ENCODE measurements around the gene CFH.
"Not testable (repeated sequence)": the region's sequence is repeated elsewhere in the genome, so short reads cannot be mapped to it uniquely, and the experiment has no call there.

The CFH gene

GRCh38 chr1:196651637-196652215 lies at the start of gene CFH:
Gene CFH, plus strand, starts transcription at chr1:196652043. Its CDS starts 75 bp downstream, at chr1:196652118.
- DNase-seq (ENCODE audit: low read depth): peak; percentile 89

- DNase-seq (ENCODE audit: low read depth): no peak
Measured at GRCh38 chr1:196603651-196604050, 48.2 kb upstream of the CFH start.

- peak; percentile 2 for DNase-seq (ENCODE audit: low read depth)
Measured at GRCh38 chr1:196607981-196608380, 43.9 kb upstream of the CFH start.

- DNase-seq (ENCODE audit: low read depth): peak; percentile 46
Measured at GRCh38 chr1:196608390-196609369, 43.2 kb upstream of the CFH start, which contains the start of gene KCNT2. Gene KCNT2, minus strand, starts transcription at chr1:196608440. Its CDS starts 131 bp downstream, at chr1:196608309.

GRCh38 chr1:196609370-196609737 lies 42.5 kb upstream of the CFH start:
- no peak for DNase-seq (ENCODE audit: low read depth)

GRCh38 chr1:196611873-196612272 lies 40.0 kb upstream of the CFH start:
- no peak for DNase-seq (ENCODE audit: low read depth)

GRCh38 chr1:196619721-196620120 lies 32.1 kb upstream of the CFH start:
- no peak for DNase-seq (ENCODE audit: low read depth)

- no peak for DNase-seq (ENCODE audit: low read depth)
Measured at GRCh38 chr1:196623079-196623478, 28.8 kb upstream of the CFH start.

- DNase-seq (ENCODE audit: low read depth): no peak
Measured at GRCh38 chr1:196628838-196629237, 23.0 kb upstream of the CFH start.

GRCh38 chr1:196637606-196638005 lies 14.2 kb upstream of the CFH start:
- DNase-seq (ENCODE audit: low read depth): no peak

GRCh38 chr1:196638466-196638865 lies 13.4 kb upstream of the CFH start:
- no peak for DNase-seq (ENCODE audit: low read depth)

- not testable (repeated sequence) for DNase-seq (ENCODE audit: low read depth)
Measured at GRCh38 chr1:196639291-196639690, 12.6 kb upstream of the CFH start.

GRCh38 chr1:196640976-196641375 lies 10.9 kb upstream of the CFH start:
- no peak for DNase-seq (ENCODE audit: low read depth)

GRCh38 chr1:196649990-196650389 lies 1.9 kb upstream of the CFH start:
- no peak for DNase-seq (ENCODE audit: low read depth)

- no peak for DNase-seq (ENCODE audit: low read depth)
Measured at GRCh38 chr1:196650403-196650802, 1.4 kb upstream of the CFH start.

GRCh38 chr1:196651079-196651478 lies 764 bp upstream of the CFH start:
- no peak for DNase-seq (ENCODE audit: low read depth)

GRCh38 chr1:196654271-196654670 lies 2.4 kb downstream of the CFH start:
- DNase-seq (ENCODE audit: low read depth): no peak

GRCh38 chr1:196655071-196655470 lies 3.2 kb downstream of the CFH start:
- no peak for DNase-seq (ENCODE audit: low read depth)

- DNase-seq (ENCODE audit: low read depth): no peak
Measured at GRCh38 chr1:196655494-196655893, 3.7 kb downstream of the CFH start.

GRCh38 chr1:196659471-196659870 lies 7.6 kb downstream of the CFH start:
- no peak for DNase-seq (ENCODE audit: low read depth)

GRCh38 chr1:196660272-196660671 lies 8.4 kb downstream of the CFH start:
- no peak for DNase-seq (ENCODE audit: low read depth)

- peak; percentile 37 for DNase-seq (ENCODE audit: low read depth)
Measured at GRCh38 chr1:196660852-196661251, 9.0 kb downstream of the CFH start.

GRCh38 chr1:196661345-196661744 lies 9.5 kb downstream of the CFH start:
- DNase-seq (ENCODE audit: low read depth): no peak
